ENCODE results near the gene ZNF780A.
"Not testable (repeated sequence)": the region's sequence is repeated elsewhere in the genome, so short reads cannot be mapped to it uniquely, and the experiment has no call there.

The ZNF780A gene

DNA sequence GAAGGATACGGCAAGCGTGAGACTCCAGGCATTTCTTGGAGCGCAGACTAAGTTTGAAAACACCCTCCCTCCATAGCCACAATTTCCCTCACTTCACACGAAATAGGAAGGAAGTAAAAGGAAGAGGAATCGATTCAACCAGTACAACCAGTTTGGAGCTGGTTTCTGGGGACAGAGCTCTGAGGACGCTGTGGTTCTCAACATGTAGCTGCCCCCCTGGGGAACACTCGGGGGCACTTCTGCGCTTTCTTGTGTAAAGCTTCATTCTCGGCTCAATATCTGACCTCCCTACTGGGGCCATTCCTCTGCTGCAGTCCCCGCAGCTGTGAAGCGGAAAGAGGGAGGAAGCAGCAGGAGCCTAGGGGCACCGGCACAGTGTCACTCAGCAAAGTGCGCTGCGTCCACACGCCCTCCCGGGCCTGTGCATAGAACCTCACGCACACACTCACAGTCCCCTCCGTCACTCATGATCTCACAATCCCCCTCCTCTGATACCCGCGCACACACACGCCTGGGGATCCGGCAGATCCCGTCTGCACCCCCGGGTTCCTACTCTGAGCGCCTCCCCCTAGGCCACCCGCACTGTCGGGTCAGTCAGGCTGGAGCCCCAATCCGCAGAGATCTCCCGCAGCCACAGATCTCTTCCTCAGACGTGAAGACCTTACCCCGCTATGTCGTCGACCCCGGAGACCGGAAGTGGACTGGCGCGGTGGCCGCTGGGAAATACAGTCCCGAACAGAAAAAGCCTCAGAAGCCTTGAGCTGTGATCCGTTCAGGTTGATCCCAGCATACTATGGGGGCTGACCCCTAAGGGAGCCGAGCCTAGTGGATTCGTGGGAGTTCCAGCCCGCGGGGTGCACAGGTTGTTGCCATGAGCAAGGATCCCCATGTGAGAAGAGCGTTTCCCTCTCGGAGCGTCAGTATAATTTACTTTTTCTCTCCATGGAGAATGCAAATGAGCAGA lies at the start of gene ZNF780A:
ZNF780A (minus strand) TSS at position 703 of the 964 bp plus-strand sequence. CDS start 6,190 bp downstream, outside the sequence.
- peak; percentile 82 for DNase-seq

DNA sequence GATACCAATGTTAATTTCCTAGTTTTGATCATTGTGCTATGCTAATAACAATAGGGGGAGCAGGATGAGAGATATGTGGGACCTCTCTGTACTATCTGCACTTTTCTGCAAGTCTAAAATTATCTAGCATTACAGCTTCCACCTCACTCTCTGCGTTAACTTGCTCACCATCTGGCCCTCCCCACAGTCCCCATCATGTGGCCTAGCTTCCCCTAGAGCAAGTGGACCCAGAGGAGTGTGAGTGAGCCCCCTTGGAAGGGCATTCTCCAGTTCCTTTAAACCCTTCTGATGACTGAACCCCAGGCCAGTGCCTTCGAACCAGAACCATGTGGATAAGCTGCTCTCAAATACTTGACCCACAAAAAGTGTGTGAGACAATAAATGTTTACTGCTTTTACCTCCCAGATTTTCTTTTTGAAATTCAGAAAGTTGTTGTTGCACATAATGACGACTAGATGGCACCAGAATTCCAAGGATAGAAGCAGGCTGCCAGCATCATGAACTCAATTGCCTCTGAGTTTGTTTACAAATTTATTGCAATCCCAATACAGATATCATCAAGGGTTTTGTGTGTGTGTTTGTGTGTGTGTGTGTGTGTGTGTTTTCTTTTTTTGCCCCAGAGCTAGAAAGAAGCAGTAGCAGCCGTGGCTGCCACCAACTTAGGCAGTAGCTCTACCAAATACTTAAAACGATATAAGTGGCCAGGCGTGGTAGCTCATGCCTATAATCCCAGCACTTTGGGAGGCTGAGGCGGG lies 49.0 kb upstream of the ZNF780A start:
- DNase-seq = peak; percentile 77

DNA sequence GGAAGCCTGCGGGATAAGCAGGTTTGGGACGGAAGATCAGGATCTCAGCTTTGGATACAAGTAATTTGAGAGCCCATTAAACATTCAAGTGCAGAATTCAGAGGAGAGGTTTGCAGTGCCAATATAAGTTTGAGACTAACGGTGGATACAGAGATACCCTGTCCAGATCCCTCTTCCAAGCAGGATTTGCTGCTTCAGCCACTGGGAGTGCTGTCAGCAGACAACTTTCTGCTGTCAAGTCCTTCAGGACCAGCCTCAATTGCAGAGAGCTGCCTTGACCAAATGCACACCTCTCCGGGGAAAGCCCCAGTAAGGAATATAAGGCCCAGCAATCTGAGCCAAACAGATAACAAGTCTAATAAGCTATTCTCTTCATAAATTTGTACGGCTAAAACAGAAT lies 46.1 kb upstream of the ZNF780A start:
- no peak for DNase-seq

DNA sequence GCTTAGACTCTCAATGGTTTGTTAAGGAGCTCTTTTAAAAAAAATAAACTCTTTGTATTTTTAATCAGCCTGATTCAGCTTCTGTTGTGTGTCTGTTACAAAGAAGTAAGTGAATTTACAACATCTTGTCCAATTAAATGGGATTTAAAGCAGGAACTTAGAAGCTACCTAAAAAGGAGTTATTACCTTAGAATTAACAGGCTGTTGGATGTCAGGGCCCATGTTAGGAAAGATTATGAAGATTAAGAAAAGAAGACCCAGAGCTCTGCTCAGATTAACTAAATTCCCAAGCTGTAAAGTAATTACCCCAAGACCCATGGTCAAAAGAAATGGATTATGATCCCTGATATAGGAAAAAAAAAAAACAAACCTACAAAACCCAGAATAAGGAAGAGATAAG lies 44.1 kb upstream of the ZNF780A start:
- no peak for DNase-seq

DNA sequence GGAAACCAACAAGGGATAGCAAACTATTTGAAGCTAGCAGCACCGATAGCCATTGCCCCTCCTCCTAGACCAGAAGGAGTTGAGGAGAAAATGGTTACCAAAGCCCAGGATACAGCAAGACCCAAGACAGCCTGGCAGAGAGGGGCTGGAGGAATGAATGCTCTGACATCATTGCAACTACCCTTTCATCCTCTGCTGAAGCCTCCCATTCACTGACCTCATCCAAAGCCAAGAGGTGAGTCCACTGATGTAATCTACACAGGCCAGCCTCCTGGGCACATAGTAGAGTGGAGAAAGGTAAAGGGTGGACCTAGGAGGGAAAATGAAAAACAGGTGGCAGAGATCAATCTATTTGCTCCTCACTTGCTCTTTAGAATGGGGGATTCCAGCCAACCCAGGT lies 42.7 kb upstream of the ZNF780A start:
- no peak for DNase-seq

DNA sequence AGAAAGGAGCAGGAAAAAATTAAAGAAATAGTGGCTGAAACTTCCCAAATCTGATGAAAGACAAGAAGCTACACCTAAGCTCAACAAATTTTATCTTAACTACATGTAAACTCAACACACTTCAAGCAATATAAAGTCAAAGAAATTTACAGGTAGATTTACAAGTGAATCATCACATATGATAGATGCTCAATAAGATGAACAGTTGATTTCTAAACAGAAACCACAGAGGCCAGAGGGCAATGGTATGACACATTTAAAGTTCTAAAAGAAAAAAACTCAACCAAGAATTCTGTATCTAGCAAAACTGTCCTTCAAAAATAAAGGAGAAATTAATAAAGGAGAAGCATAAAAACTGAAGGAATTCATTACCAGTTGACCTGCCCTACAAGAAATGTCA lies 39.3 kb upstream of the ZNF780A start:
- no peak for DNase-seq

DNA sequence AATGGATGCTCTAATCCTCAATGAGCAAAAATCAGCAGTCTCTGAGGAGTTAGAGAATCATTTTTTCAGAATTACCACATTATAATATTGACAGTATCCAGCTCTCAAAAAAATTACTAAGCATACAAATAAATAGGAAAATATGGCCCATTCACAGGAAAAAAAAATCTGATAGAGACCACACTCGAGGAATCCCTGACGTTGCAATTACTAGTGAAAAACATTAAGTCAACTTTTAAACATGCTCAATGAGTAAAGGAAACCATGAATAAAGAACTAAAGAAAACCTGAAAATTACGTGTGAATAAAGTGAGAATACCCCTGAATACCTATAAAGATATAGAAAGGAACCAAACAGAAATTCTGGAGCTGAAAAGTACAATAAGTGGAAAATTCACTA lies 38.7 kb upstream of the ZNF780A start:
- no peak for DNase-seq

DNA sequence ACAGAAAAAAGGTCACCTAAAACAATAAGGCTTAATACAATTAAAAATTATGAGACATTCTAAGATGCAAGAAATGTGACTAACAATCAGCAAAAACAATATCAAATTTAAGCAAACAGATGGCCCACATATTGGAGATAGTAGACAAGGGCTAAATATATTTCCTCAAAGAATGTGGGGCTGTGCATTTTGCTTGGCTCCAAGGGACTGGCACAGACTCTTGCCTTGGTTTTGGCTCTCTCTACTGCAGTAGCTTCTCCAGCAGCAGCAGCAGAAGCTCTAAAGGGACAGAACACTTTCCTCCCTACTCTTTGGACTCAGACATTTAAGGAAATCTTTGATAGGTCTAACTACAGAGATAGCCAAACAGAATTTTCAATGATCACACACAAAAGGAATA lies 38.2 kb upstream of the ZNF780A start:
- no peak for DNase-seq

DNA sequence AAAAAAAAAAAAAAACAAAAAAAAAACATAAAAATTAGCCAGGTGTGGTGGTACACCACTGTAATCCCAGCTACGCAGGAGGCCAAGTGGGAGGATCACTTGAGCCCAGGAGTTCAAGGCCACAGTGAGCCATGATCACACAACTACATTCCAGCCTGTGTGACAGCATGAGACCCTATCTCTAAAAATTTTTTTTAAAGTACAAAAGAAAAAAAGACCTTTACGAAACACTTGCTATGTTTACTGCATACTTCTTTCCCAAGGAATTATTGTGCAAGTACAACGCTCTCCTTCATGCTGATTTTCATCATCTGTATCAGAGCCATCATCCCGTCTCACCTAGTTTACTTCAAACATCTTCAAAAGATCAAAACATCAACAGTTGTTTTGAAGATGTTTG lies 28.6 kb upstream of the ZNF780A start:
- no peak for DNase-seq

DNA sequence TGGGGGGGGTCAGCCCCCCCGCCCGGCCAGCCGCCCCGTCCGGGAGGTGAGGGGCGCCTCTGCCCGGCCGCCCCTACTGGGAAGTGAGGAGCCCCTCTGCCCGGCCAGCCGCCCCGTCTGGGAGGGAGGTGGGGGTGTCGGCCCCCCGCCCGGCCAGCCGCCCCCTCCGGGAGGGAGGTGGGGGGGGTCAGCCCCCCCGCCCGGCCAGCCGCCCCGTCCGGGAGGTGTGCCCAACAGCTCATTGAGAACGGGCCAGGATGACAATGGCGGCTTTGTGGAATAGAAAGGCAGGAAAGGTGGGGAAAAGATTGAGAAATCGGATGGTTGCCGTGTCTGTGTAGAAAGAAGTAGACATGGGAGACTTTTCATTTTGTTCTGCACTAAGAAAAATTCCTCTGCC lies 27.9 kb upstream of the ZNF780A start:
- DNase-seq = not testable (repeated sequence)

DNA sequence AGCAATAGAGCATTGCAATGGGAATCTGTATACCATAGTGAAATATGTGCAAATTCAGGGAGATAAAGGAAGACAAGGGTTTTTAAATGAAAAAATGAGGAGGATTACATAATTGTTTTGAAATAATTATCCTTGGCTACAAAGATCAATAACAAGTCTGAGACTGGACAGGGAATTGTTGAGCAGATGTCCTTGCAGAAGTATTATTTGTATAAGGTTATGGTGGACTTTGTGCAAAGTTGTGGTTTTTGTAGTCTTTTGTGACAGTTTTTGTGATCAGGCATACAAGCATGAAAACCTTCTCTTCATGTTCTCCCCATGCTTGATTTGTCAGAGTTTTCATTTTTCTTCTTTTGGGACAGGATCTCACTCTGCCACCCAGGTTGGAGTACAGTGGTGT lies 25.3 kb upstream of the ZNF780A start:
- DNase-seq = no peak

DNA sequence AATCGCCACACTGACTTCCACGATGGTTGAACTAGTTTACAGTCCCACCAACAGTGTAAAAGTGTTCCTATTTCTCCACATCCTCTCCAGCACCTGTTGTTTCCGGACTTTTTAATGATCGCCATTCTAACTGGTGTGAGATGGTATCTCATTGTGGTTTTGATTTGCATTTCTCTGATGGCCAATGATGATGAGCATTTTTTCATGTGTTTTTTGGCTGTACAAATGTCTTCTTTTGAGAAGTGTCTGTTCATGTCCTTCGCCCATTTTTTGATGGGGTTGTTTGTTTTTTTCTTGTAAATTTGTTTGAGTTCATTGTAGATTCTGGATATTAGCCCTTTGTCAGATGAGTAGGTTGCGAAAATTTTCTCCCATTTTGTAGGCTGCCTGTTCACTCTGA lies 23.4 kb upstream of the ZNF780A start:
- not testable (repeated sequence) for DNase-seq

DNA sequence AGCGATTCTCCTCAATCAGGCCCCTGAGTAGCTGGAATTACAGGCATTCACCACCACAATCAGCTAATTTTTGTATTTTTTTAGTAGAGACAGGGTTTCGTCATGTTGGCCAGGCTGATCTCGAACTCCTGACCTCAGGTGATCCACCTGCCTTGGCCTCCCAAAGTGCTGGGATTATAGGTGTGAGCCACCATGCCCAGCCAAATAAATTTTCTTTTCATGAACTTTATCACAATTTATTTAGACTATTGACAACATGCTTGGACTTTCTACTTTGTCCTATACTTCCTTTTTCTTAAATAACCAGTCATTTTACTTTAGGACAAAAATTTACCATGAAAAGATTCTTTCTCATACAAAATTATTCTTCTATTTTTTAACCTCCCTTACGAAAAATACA lies 21.5 kb upstream of the ZNF780A start:
- DNase-seq = not testable (repeated sequence)

DNA sequence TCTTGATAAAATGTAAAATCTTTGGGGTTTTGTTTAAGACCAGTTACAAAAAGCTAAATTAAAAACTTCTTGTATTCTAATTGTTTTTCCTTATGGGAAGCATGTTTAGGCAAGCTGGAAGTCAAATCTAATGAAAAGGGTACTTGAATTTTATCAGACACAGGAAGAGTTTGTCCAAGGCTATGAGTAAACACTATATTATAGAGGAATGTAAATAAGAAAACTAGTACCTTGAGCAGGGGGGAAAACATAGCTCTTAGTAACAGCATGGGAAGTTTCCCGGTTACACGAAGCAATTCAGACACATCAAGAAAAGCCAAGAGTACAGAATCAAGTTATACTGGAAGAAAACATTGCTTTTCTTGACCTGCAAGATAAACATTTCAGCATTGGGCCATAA lies 19.8 kb upstream of the ZNF780A start:
- no peak for DNase-seq

DNA sequence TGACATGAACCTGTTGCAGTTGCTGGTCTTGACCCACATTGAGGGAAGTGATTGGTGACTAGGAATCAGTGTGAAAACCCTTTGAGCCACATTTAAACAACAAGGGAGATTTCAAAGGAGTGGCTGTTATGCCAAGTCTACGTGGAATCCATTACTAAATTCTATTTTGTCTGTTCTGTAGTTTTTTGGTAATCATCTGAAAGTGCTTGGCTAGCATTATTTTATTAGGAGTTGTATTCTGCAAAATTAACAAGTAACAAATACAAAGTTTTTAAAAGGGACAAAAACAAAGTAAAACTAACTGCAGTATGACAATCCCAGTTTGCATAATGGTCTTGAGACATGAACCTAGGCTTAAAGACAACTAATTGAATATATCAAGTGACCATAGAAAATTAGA lies 14.0 kb upstream of the ZNF780A start:
- DNase-seq = no peak

DNA sequence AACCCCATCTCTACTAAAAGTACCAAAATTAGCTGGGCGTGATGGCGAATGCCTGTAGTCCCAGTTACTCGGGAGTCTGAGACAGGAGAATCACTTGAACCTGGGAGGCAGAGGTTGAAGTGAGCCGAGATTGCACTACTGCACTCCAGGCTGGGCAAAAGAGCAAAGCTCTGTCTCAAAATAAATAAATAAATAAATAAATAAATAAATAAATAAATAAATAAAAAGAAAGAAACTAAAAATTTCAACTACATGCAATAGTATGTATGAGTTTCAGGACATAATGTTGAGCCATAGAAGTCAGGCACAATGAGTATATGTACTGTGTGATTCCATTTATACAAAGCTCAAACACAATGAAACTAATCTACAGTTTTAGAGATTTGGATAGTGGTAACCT lies 12.9 kb upstream of the ZNF780A start:
- no peak for DNase-seq

DNA sequence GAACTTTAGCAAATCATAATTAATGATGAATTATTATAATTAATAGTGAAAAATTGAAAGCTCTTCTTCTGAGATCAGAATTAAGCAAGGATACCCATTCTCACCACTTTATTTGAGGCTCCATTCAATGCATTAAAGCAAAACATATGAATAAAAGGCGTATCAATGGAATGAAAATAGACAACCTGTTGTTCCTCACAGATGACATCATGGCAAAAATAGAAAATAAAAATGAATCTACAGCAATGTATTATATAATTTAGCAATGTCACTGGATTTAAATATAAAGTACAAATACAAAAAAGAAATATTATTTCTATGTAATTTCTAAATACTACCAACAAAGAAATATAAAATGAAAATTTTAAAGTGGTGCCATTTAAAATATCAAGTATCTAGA lies 11.1 kb upstream of the ZNF780A start:
- DNase-seq = no peak

DNA sequence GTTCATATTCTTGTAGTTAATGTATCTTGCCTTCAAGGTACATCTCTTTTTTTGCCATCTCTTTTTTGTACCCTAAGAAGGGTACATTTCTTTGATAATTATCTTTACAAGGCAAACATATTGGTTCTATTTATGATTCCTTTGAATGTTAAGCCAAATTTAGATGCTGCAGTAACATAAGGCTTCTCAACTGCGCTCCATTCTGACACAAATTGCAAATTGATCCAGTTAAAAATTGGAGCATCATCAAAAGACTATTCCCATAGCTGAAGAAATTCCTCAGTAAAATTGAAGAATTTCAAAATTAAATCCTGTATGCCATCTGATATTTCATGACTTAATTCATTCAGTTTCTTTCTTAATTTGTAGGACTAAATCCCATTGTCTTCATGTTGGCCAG lies 2.7 kb upstream of the ZNF780A start:
- DNase-seq = no peak

DNA sequence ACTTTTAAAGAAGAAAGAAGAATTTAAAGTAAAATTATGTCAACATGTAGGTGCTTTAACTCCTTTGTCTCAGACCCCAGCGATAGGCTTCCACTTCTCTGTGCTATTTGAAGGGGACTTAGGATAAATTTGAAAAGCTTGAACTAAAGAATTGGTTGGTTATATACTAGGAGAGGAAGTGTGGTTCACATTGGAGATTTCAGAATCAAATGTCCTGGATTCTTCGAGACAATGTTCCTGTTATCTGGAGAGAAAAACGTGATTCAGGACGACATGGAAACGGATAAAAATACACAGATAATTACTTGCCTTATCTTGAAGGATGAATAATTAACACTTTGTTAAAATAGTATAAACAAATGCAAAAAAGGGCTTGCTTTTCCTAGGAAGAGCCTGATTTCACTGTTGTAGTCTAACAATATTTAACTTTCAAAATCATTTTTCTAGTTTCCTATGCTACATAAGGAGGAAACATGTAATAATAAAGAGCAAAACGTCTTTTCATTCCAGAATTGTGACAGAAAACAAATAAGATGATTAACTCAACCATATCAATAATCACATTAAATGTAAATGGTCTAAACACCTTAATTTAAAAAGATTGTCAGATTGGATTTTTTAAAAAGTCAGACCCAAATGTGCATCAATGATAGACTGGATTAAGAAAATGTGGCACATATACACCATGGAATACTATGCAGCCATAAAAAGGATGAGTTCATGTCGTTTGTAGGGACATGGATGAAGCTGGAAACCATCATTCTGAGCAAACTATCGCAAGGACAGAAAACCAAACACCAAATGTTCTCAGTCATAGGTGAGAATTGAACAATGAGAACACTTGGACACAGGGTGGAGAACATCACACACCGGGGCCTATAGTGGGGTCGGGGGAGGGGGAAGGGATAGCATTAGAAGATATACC lies 724 bp upstream of the ZNF780A start:
- DNase-seq = no peak

DNA sequence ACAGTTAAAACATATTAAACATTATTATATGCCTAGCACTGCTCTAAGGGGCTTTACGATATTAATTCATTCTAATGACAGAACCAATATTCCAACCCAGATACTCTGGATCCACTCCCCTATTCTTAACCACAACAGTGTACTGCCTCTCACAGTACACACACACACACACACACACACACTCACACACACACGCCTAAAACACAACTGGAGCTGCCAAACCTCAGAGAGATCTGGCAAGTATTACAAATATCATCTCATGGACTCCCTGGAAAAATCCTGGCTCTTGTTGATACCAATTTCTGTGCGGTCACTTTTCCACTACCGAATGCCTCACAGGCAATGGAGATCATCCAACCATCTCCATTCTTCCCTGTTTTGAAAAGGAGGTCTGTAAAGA lies 1.3 kb downstream of the ZNF780A start:
- no peak for DNase-seq

DNA sequence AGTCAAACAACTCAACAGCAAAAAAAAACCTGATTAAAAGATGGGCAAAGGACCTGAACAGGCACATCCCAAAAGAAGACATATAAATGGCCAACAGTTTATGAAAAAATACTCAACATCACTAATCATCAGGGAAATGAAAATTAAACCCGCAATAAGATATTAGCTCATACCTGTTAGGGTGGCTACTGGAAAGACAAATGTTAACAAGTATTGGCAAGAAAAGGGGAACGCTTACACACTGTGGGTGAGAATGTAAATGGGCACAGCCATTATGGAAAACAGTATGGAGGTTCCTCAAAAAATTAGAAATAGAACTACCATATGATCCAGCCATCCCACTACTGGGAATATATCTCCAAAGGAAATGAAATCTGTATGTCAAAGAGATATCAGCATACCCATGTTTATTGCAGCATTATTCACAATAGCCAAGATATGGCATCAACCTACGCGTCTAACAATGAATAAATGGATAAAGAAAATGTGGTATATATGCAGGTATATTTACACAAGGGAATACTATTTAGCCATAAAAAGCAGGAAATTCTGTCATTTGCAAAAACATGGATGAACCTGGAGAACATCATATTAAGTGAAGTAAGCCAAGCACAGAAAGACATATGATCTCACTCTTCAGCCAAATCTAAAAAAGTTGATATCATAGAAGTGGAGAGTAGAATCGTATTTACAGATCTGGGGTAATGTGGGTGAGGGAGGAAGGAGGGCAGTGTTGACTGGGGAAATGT lies 2.3 kb downstream of the ZNF780A start:
- DNase-seq = no peak

DNA sequence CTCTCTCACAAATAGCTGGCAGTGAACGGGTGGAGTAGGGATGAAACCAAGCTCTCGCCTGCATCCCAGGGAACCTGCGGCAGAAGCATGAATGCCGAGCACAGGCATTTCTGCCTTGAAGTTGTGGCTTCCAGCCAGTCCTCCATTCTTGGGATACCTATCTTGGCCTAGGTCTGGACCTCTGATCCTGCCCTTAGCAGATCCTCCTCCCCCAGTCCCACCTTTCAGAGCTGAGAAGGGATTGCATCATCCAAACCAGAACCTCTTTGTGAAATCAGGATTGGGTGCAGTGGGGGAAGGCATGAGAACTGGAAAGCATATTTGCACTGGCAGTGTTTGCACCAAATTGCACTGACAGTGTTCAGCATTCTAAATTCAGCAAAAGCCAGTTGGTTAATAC lies 5.8 kb downstream of the ZNF780A start:
- DNase-seq = no peak
